GM21619 (cell line): ENCODE measurements around the gene DGCR8.
"Not testable (repeated sequence)": the region's sequence is repeated elsewhere in the genome, so short reads cannot be mapped to it uniquely, and the experiment has no call there.

Experiments
- ATAC-seq: cut with Tn5 transposase; IDR thresholded peaks from one replicate; pipeline ENCODE4 v1.9.1; 2021; ENCODE audit not compliant: unreplicated experiment

Gene DGCR8

GRCh38 chr22:20149257-20150250, 69.5 kb downstream of the DGCR8 start:
- ATAC-seq, result no peak

- no peak for ATAC-seq
These were observed 70.6 kb downstream of the DGCR8 start, which contains the start of gene CCDC188 for GRCh38 chr22:20150381-20151275. Gene CCDC188, minus strand, starts transcription at chr22:20151055. Its CDS starts 69 bp downstream, at chr22:20150986.

- ATAC-seq, result no peak
These were observed 71.2 kb downstream of the DGCR8 start for GRCh38 chr22:20151276-20151588.

GRCh38 chr22:20152464-20152890, 72.4 kb downstream of the DGCR8 start:
- ATAC-seq, result no peak

GRCh38 chr22:20153945-20154344, 73.9 kb downstream of the DGCR8 start:
- ATAC-seq, result no peak

GRCh38 chr22:20154602-20155187, 74.7 kb downstream of the DGCR8 start:
- no peak for ATAC-seq

GRCh38 chr22:20155330-20156041, 75.4 kb downstream of the DGCR8 start:
- ATAC-seq, result no peak

- no peak for ATAC-seq
These were observed 76.0 kb downstream of the DGCR8 start for GRCh38 chr22:20156042-20156389.

- ATAC-seq, result peak; percentile 57
These were observed 76.8 kb downstream of the DGCR8 start for GRCh38 chr22:20156611-20157429.

- ATAC-seq, result no peak
These were observed 77.6 kb downstream of the DGCR8 start for GRCh38 chr22:20157430-20158183.

- no peak for ATAC-seq
These were observed 78.5 kb downstream of the DGCR8 start for GRCh38 chr22:20158391-20159036.

GRCh38 chr22:20159076-20159475, 79.0 kb downstream of the DGCR8 start:
- ATAC-seq, result no peak

- ATAC-seq, result not testable (repeated sequence)
These were observed 79.5 kb downstream of the DGCR8 start for GRCh38 chr22:20159531-20159930.

- no peak for ATAC-seq
These were observed 80.0 kb downstream of the DGCR8 start for GRCh38 chr22:20160041-20160440.
